ENCODE results near the gene ENGASE. TPM values are rescaled to one million over a fixed set of nuclear protein-coding genes. Genes with fewer than 3 reads are reported as not detected.

ENGASE gene
- total RNA-seq, 2 donors from 2014 or later, result 24.9 to 50.8 TPM

- Histone ChIP-seq H3K36me3 (replicated peaks in 1 of 2; ENCODE audit: insufficient read depth in 1 of 2, low read depth in 2 of 2) (no peaks in the 10 kb centered on the region), H3K4me1 (no peaks in the 10 kb centered on the region), H3K4me3 (no peak overlapping the region), H3K27ac (no peak overlapping the region), H3K9me3 (no peaks in the 10 kb centered on the region), H3K27me3 (peaks cover 0 to 9% of the 10 kb centered on the region in 2 donors)
- TF ChIP-seq CTCF (IDR thresholded peaks at IDR 0.05) (no peak), POLR2A (IDR thresholded peaks at IDR 0.05) (no peak)
- 60% methylated on average over 18 of the region's 18 CpGs; no CpG with 5 or more reads in 1 of the 2 donors for WGBS, 2 donors
- intact Hi-C loops (cut with DNase I), result no loop called here
- DNase-seq (no peak), ATAC-seq (no peak)
Observed at GRCh38 chr17:79100405-79100804, 25.8 kb downstream of the ENGASE start.

- Histone ChIP-seq H3K36me3 (replicated peaks in 1 of 2; ENCODE audit: insufficient read depth in 1 of 2, low read depth in 2 of 2) (no peaks in the 10 kb centered on the region), H3K27ac (no peak overlapping the region), H3K9me3 (no peaks in the 10 kb centered on the region), H3K27me3 (peaks cover 0 to 9% of the 10 kb centered on the region in 2 donors), H3K4me3 (no peak overlapping the region), H3K4me1 (no peaks in the 10 kb centered on the region)
- ATAC-seq (no peak), DNase-seq (no peak)
- WGBS, 2 donors, result 21 to 40% methylated on average over 9 to 13 of the region's 13 CpGs
- intact Hi-C loops (cut with DNase I), result no loop called here
- TF ChIP-seq CTCF (IDR thresholded peaks at IDR 0.05) (no peak), POLR2A (IDR thresholded peaks at IDR 0.05) (no peak)
Observed at GRCh38 chr17:79101111-79101673, 26.6 kb downstream of the ENGASE start.

- peaks cover 0 to 3% of the 10 kb centered on the region in 2 donors for H3K27me3 ChIP-seq
- no peak overlapping the region for H3K27ac ChIP-seq
- DNase-seq, result no peak
- intact Hi-C loops (cut with DNase I), result no loop called here
- TF ChIP-seq POLR2A (IDR thresholded peaks at IDR 0.05) (no peak), CTCF (IDR thresholded peaks at IDR 0.05) (no peak)
- WGBS, 2 donors, result 66 to 74% methylated on average over 6 to 7 of the region's 7 CpGs
- no peaks in the 10 kb centered on the region for H3K4me1 ChIP-seq
- no peaks in the 10 kb centered on the region for H3K9me3 ChIP-seq
- ATAC-seq, result no peak
- no peaks in the 10 kb centered on the region for H3K36me3 ChIP-seq (replicated peaks in 1 of 2; ENCODE audit: insufficient read depth in 1 of 2, low read depth in 2 of 2)
- no peak overlapping the region for H3K4me3 ChIP-seq
Observed at GRCh38 chr17:79102214-79102613, 27.6 kb downstream of the ENGASE start.

DNA sequence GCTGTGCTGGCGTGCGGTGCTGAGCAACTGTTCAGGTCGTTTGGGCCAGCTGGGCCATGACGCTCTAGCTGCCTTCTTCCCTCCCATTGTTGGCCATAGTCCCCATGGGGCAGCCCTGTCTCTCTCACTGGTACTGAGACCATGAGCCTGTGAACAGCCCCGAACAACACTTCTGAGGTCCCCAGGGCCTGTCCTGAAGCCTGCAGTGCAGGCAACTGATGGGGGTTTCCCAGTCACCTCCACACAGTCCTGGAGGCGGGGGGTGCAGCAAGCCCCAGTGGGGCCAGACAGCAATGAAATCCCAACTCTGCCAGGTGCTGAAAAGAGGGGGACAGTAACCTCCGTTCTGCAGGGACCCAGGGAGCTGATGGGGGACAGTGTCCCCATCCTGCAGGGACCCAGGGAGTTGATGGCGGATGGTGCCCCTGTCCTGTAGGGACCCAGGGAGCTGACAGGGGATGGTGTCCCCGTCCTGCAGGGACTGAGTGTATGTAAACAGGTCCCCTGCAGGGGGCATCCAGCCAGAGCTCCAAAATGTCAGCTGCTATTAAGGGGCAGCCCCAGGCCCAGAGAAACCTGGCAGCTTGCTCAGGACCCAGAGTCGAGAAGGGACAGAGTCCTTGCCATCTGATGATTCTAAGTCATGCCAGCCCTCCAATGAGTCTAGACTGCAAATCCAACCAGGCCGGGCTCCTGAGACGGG, 30.4 kb downstream of the ENGASE start:
- H3K4me1 ChIP-seq, result no peaks in the 10 kb centered on the region
- TF ChIP-seq CTCF (IDR thresholded peaks at IDR 0.05), result no peak
- TF ChIP-seq POLR2A (IDR thresholded peaks at IDR 0.05), result no peak
- intact Hi-C loops (cut with DNase I), result no loop called here
- no peaks in the 10 kb centered on the region for H3K36me3 ChIP-seq (replicated peaks in 1 of 2; ENCODE audit: insufficient read depth in 1 of 2, low read depth in 2 of 2)
- no peak for DNase-seq
- H3K4me3 ChIP-seq, result no peak overlapping the region
- no peaks in the 10 kb centered on the region for H3K9me3 ChIP-seq
- peaks cover 0 to 3% of the 10 kb centered on the region in 2 donors for H3K27me3 ChIP-seq
- ATAC-seq, result no peak
- no peak overlapping the region for H3K27ac ChIP-seq
- WGBS, 2 donors, result 65 to 67% methylated on average over 8 to 12 of the region's 12 CpGs

DNA sequence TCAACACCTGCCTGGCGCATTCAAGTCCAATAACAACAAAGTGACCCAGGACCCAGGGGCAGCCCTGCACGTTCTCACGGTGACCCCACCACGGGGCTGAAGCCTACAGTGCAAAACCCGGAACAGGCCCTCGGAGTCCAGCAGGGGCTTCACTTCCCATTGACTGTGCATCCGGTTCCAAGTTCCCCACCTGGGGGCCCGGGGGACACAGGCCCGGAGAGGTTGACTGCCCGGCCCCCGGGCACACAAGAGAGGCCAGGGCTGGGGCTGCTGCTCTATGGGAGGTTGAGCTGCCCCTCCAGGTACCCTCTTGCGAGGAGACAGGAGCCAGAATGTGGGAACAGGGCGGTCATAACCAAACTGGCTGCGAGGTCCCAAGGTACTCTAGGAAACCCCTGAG, 31.3 kb downstream of the ENGASE start:
- DNase-seq (no peak), ATAC-seq (no peak)
- WGBS, 2 donors, result 45 to 66% methylated on average over 5 to 13 of the region's 14 CpGs
- Histone ChIP-seq H3K4me1 (no peaks in the 10 kb centered on the region), H3K27ac (no peak overlapping the region), H3K9me3 (no peaks in the 10 kb centered on the region), H3K27me3 (no peaks in the 10 kb centered on the region), H3K36me3 (replicated peaks in 1 of 2; ENCODE audit: insufficient read depth in 1 of 2, low read depth in 2 of 2) (no peaks in the 10 kb centered on the region), H3K4me3 (no peak overlapping the region)
- intact Hi-C loops (cut with DNase I), result no loop called here
- TF ChIP-seq CTCF (IDR thresholded peaks at IDR 0.05) (no peak), POLR2A (IDR thresholded peaks at IDR 0.05) (no peak)

Measured in body of pancreas (tissue), 4 donors.